A549 (cell line): ENCODE results near the gene DPYD.

Experiments used
- BHLHE40 ChIP-seq: IDR thresholded peaks from 2 replicates; pipeline ENCODE4 v1.6.1; 2012; ENCODE audit warnings: low read depth, low read length, inconsistent platforms
- CTCF ChIP-seq: fragments of >200 bp; sonication (Bioruptor Twin); formaldehyde crosslinking; IDR thresholded peaks from 3 replicates; pipeline ENCODE4 v1.5.1; 2016
- EP300 ChIP-seq, 2 experiments: fragments of >200 bp; sonication (Bioruptor Twin); formaldehyde crosslinking; IDR thresholded peaks; 2 replicates in 1 of 2; 3 replicates in 1 of 2; pipeline ENCODE4 v1.6.1; 2016 to 2017
- ESRRA ChIP-seq: fragments of 150-350 bp; IDR thresholded peaks from 2 replicates; pipeline ENCODE4 v1.6.1; 2014; ENCODE audit warnings: mild to moderate bottlenecking, low read length, borderline replicate concordance
- MAX ChIP-seq: IDR thresholded peaks from 2 replicates; pipeline ENCODE4 v1.6.1; 2012
- PBX3 ChIP-seq: IDR thresholded peaks from 2 replicates; pipeline ENCODE4 v1.6.1; 2012
- PHF8 ChIP-seq: fragments of 200-600 bp; sonication (generic); IDR thresholded peaks from 2 replicates; pipeline ENCODE4 v1.6.1; 2016; ENCODE audit warnings: low read depth, mild to moderate bottlenecking, antibody characterized with exemption, moderate library complexity, borderline replicate concordance
- POLR2A ChIP-seq: IDR thresholded peaks from 2 replicates; pipeline ENCODE4 v1.6.1; 2012; ENCODE audit warnings: mild to moderate bottlenecking, low read length
- RAD21 ChIP-seq, 2 experiments: fragments of >200 bp in 1 of 2; sonication (Bioruptor Twin) in 1 of 2; formaldehyde crosslinking in 1 of 2; IDR thresholded peaks in 1 of 2; conservative IDR thresholded peaks in 1 of 2; 2 replicates in 1 of 2; 3 replicates in 1 of 2; pipeline ENCODE4 v1.6.1; 2012 to 2018; ENCODE audit warnings: inconsistent platforms in 1 of 2

- TF ChIP-seq MAX (no peak), POLR2A (no peak), PHF8 (no peak), BHLHE40 (no peak), EP300 (IDR thresholded peaks at IDR 0.05) (no peak), ESRRA (no peak), CTCF (no peak), RAD21 (conservative IDR thresholded peaks at IDR 0.05 in 1 of 2, IDR thresholded peaks at IDR 0.05 in 1 of 2) (no peak), PBX3 (no peak)
These were observed 175.9 kb downstream of the DPYD start for GRCh38 chr1:97744977-97745376.
